GM12878 (cell line): ENCODE measurements around the gene ZNF160. TPM values are rescaled to one million over a fixed set of nuclear protein-coding genes. Genes with fewer than 3 reads are reported as not detected.

Source experiments
- ATAC-seq: fragments of 200-7000 bp; cut with Tn5 transposase; 3 replicates; pipeline ENCODE4 v1.9.1; 2020; ENCODE audit warnings: mild to moderate bottlenecking, moderate library complexity
- BruUV-seq: library from RNA; stranded (reverse); fragments of 400-500 nt; replicated peaks from 2 replicates; lab custom pipeline; 2021; lab: Mats Ljungman, UMichigan
- CTCF ChIA-PET: fragments of 300-600 bp; sonication (Branson Sonifier 250); formaldehyde crosslinking; extraction: SDS; loops from one replicate; lab custom pipeline; 2021; ENCODE audit warnings: inconsistent platforms; lab: Yijun Ruan, JAX
- POLR2A ChIA-PET: fragments of 350-600 bp; formaldehyde crosslinking; extraction: SDS; loops from one replicate; lab custom pipeline; 2021; ENCODE audit warnings: inconsistent platforms; lab: Charles Lee
- RAD21 ChIA-PET: fragments of 300-600 bp; sonication (Branson Sonifier 250); formaldehyde crosslinking; loops from one replicate; lab custom pipeline; 2023; ENCODE audit warnings: antibody characterized with exemption; ENCODE audit not compliant: unreplicated experiment; lab: Charles Lee
- SMC1A ChIA-PET: fragments of 300-600 bp; sonication (Branson Sonifier 250); formaldehyde crosslinking; loops from one replicate; lab custom pipeline; 2023; ENCODE audit not compliant: unreplicated experiment, uncharacterized antibody; lab: Charles Lee
- DNase-seq: peaks from one replicate; pipeline ENCODE4 v3.0.0-alpha.2; 2011; ENCODE audit warnings: low read depth, low spot score
- FAIRE-seq: peaks from 3 replicates; lab custom pipeline; 2011; peaks lifted over from hg19 to GRCh38; lab: Jason Lieb, UNC
- H2AFZ ChIP-seq: 2 replicates; pipeline ENCODE4 v1.6.0; 2011; ENCODE audit warnings: low read depth, low read length, control low read depth; ENCODE audit not compliant: control insufficient read depth
- H3K27ac ChIP-seq: 2 replicates; pipeline ENCODE4 v1.5.1; 2011; ENCODE audit warnings: control low read depth; ENCODE audit not compliant: control insufficient read depth, insufficient read depth
- H3K27me3 ChIP-seq, 2 experiments: replicated peaks in 1 of 2; 2 replicates each; pipeline versions ENCODE4 v1.6.0 to v1.6.1; 2011; ENCODE audit warnings: low read length in 1 of 2; ENCODE audit not compliant: control insufficient read depth in 2 of 2, insufficient read depth in 2 of 2
- H3K36me3 ChIP-seq, 2 experiments: 2 replicates each; pipeline ENCODE4 v1.5.1; 2011; ENCODE audit warnings: low read length in 1 of 2; ENCODE audit not compliant: control insufficient read depth in 2 of 2, insufficient read depth in 2 of 2
- H3K4me1 ChIP-seq: 2 replicates; pipeline ENCODE4 v1.6.1; 2011; ENCODE audit warnings: mild to moderate bottlenecking, low read length, moderate library complexity, mixed read lengths; ENCODE audit not compliant: control insufficient read depth, insufficient read depth
- H3K4me2 ChIP-seq: 2 replicates; pipeline ENCODE4 v1.6.0; 2011; ENCODE audit warnings: control low read depth; ENCODE audit not compliant: control insufficient read depth, insufficient read depth
- H3K4me3 ChIP-seq: fragments of 200-600 bp; sonication (generic); 2 replicates; pipeline ENCODE4 v1.5.1; 2016
- H3K79me2 ChIP-seq: 2 replicates; pipeline ENCODE4 v1.6.0; 2011; ENCODE audit warnings: low read length; ENCODE audit not compliant: control insufficient read depth, insufficient read depth
- H3K9ac ChIP-seq: 2 replicates; pipeline ENCODE4 v1.8.0; 2011; ENCODE audit warnings: low read length, control low read depth, mixed read lengths; ENCODE audit not compliant: control insufficient read depth, insufficient read depth
- H3K9me3 ChIP-seq: replicated peaks from 3 replicates; pipeline ENCODE4 v1.5.1; 2011; ENCODE audit warnings: mild to moderate bottlenecking, low read length; ENCODE audit not compliant: control insufficient read depth, insufficient read depth
- H4K20me1 ChIP-seq: 2 replicates; pipeline ENCODE4 v1.6.0; 2011; ENCODE audit not compliant: control insufficient read depth, insufficient read depth
- ATF7 ChIP-seq: fragments of 450-650 bp; IDR thresholded peaks from 2 replicates; pipeline ENCODE4 v1.6.1; 2016; ENCODE audit warnings: low read depth, mild to moderate bottlenecking
- BCL11A ChIP-seq: IDR thresholded peaks from 2 replicates; pipeline ENCODE4 v1.6.1; 2011; ENCODE audit warnings: low read depth, low read length
- CHD4 ChIP-seq: fragments of 200-600 bp; sonication (generic); IDR thresholded peaks from 2 replicates; pipeline ENCODE4 v1.6.1; 2016; ENCODE audit warnings: mild to moderate bottlenecking
- IRF3 ChIP-seq: fragments of 450-650 bp; IDR thresholded peaks from 2 replicates; pipeline ENCODE4 v1.6.1; 2014; ENCODE audit warnings: mild to moderate bottlenecking
- KLF5 ChIP-seq: fragments of 450-650 bp; IDR thresholded peaks from 2 replicates; pipeline ENCODE4 v1.6.1; 2014; ENCODE audit warnings: mild to moderate bottlenecking; ENCODE audit not compliant: partially characterized antibody
- MLLT1 ChIP-seq: fragments of 450-650 bp; IDR thresholded peaks from 2 replicates; pipeline ENCODE4 v1.6.1; 2016; ENCODE audit warnings: mild to moderate bottlenecking
- RUNX3 ChIP-seq: IDR thresholded peaks from 2 replicates; pipeline ENCODE4 v1.6.1; 2012; ENCODE audit warnings: low read length, inconsistent platforms
- SIX5 ChIP-seq: IDR thresholded peaks from 2 replicates; pipeline ENCODE4 v1.6.1; 2011; ENCODE audit warnings: mild to moderate bottlenecking, low read depth, low read length, moderate library complexity; ENCODE audit not compliant: severe bottlenecking
- SREBF1 ChIP-seq: IDR thresholded peaks from 2 replicates; pipeline ENCODE4 v1.6.1; 2012; ENCODE audit warnings: mild to moderate bottlenecking, low read length
- TCF3 ChIP-seq: IDR thresholded peaks from 2 replicates; pipeline ENCODE4 v1.6.1; 2012; ENCODE audit warnings: low read depth, mild to moderate bottlenecking, low read length, borderline replicate concordance; ENCODE audit not compliant: insufficient read depth
- WRNIP1 ChIP-seq: IDR thresholded peaks from 2 replicates; pipeline ENCODE4 v1.6.1; 2011; ENCODE audit warnings: low read depth, low read length, improper control_type of control experiment, borderline replicate concordance
- ZBTB40 ChIP-seq: fragments of 450-650 bp; IDR thresholded peaks from 2 replicates; pipeline ENCODE4 v1.6.1; 2016; ENCODE audit warnings: mild to moderate bottlenecking, moderate library complexity, borderline replicate concordance
- ZNF274 ChIP-seq: IDR thresholded peaks from one replicate; pipeline ENCODE4 v1.8.0; 2011; ENCODE audit not compliant: insufficient read length, insufficient read depth
- ZNF687 ChIP-seq: fragments of 450-650 bp; IDR thresholded peaks from 2 replicates; pipeline ENCODE4 v1.6.1; 2017; ENCODE audit warnings: mild to moderate bottlenecking, moderate library complexity
- WGBS: methylation state at CpG from one replicate; pipeline ENCODE4 v1.1.6; 2016; ENCODE audit warnings: low lambda C conversion rate; ENCODE audit not compliant: insufficient replicate concordance, insufficient coverage; ENCODE audit errors: missing lambda C conversion rate; 5-methylcytosine and 5-hydroxymethylcytosine counted together
- in situ Hi-C: fragments of 300-500 bp; cut with MboI; formaldehyde crosslinking; loops from 9 replicates; pipeline ENCODE4 v1.14.3; 2018; ENCODE audit warnings: mixed read lengths
- intact Hi-C: fragments of 100-400 bp; cut with micrococcal nuclease; formaldehyde crosslinking; loops from one replicate; pipeline ENCODE4 v1.14.2; 2022; ENCODE audit not compliant: unreplicated experiment
- polyA plus RNA-seq, 11 experiments: library from polyadenylated mRNA; depleted of rRNA in 4 of 11; unstranded in 6 of 11; stranded (reverse) in 5 of 11; fragments of >200 nt; fragmentation: Nextera tagmentation in 4 of 11; fragmentation: Illumina TruSeq in 1 of 11; extraction: Ambion mirVana in 4 of 11; extraction: Trizol in 1 of 11; gene quantifications; 1 replicate in 1 of 11; 2 replicates in 10 of 11; pipeline versions ENCODE4 v1.2.1 to v1.2.3, GENCODE V29; 2011 to 2016; ENCODE audit warnings: inconsistent platforms in 2 of 11, missing spikeins in 2 of 11, low read depth in 1 of 11
- total RNA-seq, 4 experiments: library from RNA; depleted of rRNA in 3 of 4; stranded (reverse); fragments of >200 nt in 3 of 4; fragmentation: Illumina TruSeq in 1 of 4; extraction: Trizol in 1 of 4; gene quantifications; 2 replicates each; pipeline versions ENCODE4 v1.2.1 to v1.2.3, GENCODE V29; 2013 to 2021

ZNF160 gene
- total and polyA plus RNA-seq, 10 of the 15 experiments (the other 5 are each of a cell fraction or from before 2014, with no cell fraction given) = 2.8 to 18.6 (median 12.1) TPM

- POLR2A ChIA-PET = no interaction called here
- no TSS peak for BruUV-seq
- peaks cover 2 to 27% of the 10 kb centered on the region in 2 experiments for H3K36me3 ChIP-seq
- 98% methylated on average over 4 of the region's 4 CpGs for whole genome bisulfite sequencing
- no peaks in the 10 kb centered on the region for H4K20me1 ChIP-seq
- no peak overlapping the region for H3K9ac ChIP-seq
- ATAC-seq (no peak), FAIRE-seq (no peak), DNase-seq (no peak)
- no peak overlapping the region for H3K27ac ChIP-seq
- in situ Hi-C loops (no loop called here), intact Hi-C loops (no loop called here)
- peaks cover 43% of the 10 kb centered on the region for H3K9me3 ChIP-seq
- no peaks in the 10 kb centered on the region for H3K27me3 ChIP-seq
- SMC1A ChIA-PET = no interaction called here
- no peak overlapping the region for H2AFZ ChIP-seq
- H3K4me3 ChIP-seq = no peak overlapping the region
- H3K79me2 ChIP-seq = no peaks in the 10 kb centered on the region
- CTCF ChIA-PET = no interaction called here
- no peaks in the 10 kb centered on the region for H3K4me1 ChIP-seq
- peak; percentile 74 for TF ChIP-seq KLF5
- no peak for TF ChIP-seq ZBTB40
- TF ChIP-seq ATF7 = no peak
- no peak for TF ChIP-seq RUNX3
- TF ChIP-seq TCF3 = no peak
- no peak for TF ChIP-seq BCL11A
- no peak for TF ChIP-seq IRF3
- TF ChIP-seq ZNF687 = no peak
- TF ChIP-seq ZNF274 = no peak
- no peak for TF ChIP-seq WRNIP1
- no peak for TF ChIP-seq SIX5
- TF ChIP-seq MLLT1 = 0 out of 2 replicates have a peak, but pooled peaks have one; percentile 23
- TF ChIP-seq CHD4 = no peak
- no peak for TF ChIP-seq SREBF1
- RAD21 ChIA-PET = no interaction called here
- H3K4me2 ChIP-seq = no peak overlapping the region
Observed at GRCh38 chr19:53068199-53068598, 35.0 kb downstream of the ZNF160 start.
